ENCODE measurements around the gene PLSCR3. TPM values are rescaled to one million over a fixed set of nuclear protein-coding genes. Genes with fewer than 3 reads are reported as not detected.
A peak's percentile ranks its signal among the peaks of the same experiment; 100 is the strongest.

PLSCR3 gene
- total RNA-seq, 1 experiment from 2014 or later = 43.8 TPM

DNA sequence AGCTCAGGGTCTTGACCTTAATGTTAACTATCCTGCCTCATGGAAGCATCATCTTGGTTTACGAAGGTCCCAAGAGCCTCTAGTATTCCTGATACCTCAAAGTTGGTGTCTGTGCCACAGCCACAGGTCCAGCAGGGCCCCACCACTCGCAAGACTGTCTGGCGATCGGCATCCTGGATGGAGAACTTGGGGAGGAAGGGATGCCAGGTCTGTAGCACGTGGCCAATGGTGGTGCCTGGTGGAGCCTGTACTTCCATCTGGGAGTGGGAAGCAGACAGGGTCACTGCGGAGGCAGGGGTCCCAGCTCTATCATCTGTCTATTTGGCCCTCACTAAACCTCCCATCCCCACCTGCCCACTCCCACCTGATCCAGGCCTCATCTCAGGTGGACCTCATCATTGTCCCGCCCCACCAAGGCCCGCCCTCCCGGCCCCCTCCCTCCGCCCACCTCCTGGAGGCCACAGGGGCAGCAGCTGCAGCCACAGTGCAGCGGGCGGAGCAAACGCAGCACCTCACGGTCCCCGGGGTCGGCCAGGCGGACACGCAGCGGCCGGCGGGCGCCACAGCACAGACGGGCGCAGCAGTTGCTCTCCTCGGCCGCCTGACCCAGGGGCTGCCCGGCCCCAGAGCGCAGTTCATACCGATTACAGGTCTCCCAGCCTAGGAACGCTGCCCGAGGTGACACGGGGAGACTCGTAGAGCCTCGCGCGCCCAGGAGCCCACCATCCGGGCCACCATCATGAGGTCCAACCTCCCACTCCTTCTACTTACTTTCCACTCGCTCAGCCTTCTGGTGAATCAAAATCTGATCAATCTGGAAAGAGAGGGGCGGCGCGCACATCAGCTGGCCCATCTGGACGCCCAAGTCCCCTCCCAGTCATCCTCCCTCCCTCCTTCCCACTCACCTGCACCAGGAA lies 1.4 kb downstream of the PLSCR3 start:
- ChIA-PET CTCF (interaction anchor here (1.8 kb wide), 1 partner anchor 44 kb away, joined by 6 read pairs; no protein-coding TSS in a partner anchor), RAD21 (ENCODE audit: low non-redundant PET in 1 of 2, low total read pairs in 2 of 2, uncharacterized antibody in 2 of 2, unreplicated experiment in 2 of 2) (no interaction called here), POLR2A (no interaction called here)
- H3K36me3 ChIP-seq (ENCODE audit: control insufficient read depth in 1 of 2, insufficient read depth in 2 of 2, low read length in 2 of 2) = peaks cover 10 to 18% of the 10 kb centered on the region in 2 experiments; a peak in 3 of 4 replicates
- no peaks in the 10 kb centered on the region for H3K9me3 ChIP-seq (ENCODE audit: control insufficient read depth in 1 of 2, insufficient read depth in 1 of 2, low read depth in 1 of 2, low read length in 2 of 2)
- peak overlapping the region; percentile 93 for H3K27ac ChIP-seq (ENCODE audit: low read depth, low read length)
- H4K20me1 ChIP-seq (ENCODE audit: insufficient read depth) = no peaks in the 10 kb centered on the region
- no peaks in the 10 kb centered on the region for H3K27me3 ChIP-seq (ENCODE audit: insufficient read depth, low read length)
- intact Hi-C loops (cut with micrococcal nuclease) = loop anchor here (5.0 kb wide), 1 partner anchor 36 kb away; the partner anchor contains the start of gene TMEM95
- no peak overlapping the region for H2AFZ ChIP-seq (ENCODE audit: low read depth, low read length, poor library complexity, severe bottlenecking)
- BruUV-seq (replicated peaks) = no TSS peak
- no peaks in the 10 kb centered on the region for H3K9me2 ChIP-seq (ENCODE audit: insufficient read depth)
- H3K79me2 ChIP-seq (ENCODE audit: insufficient read depth, low read length) = 0 out of 2 replicates have a peak, but pooled peaks cover 7% of the 10 kb centered on the region
- no peak for ATAC-seq
- TF ChIP-seq, protein P1, sequence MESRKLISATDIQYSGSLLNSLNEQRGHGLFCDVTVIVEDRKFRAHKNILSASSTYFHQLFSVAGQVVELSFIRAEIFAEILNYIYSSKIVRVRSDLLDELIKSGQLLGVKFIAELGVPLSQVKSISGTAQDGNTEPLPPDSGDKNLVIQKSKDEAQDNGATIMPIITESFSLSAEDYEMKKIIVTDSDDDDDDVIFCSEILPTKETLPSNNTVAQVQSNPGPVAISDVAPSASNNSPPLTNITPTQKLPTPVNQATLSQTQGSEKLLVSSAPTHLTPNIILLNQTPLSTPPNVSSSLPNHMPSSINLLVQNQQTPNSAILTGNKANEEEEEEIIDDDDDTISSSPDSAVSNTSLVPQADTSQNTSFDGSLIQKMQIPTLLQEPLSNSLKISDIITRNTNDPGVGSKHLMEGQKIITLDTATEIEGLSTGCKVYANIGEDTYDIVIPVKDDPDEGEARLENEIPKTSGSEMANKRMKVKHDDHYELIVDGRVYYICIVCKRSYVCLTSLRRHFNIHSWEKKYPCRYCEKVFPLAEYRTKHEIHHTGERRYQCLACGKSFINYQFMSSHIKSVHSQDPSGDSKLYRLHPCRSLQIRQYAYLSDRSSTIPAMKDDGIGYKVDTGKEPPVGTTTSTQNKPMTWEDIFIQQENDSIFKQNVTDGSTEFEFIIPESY (IDR thresholded peaks at IDR 0.05; ENCODE audit: extremely low read depth, insufficient replicate concordance, low read length) = no peak
- TF ChIP-seq, protein P2, sequence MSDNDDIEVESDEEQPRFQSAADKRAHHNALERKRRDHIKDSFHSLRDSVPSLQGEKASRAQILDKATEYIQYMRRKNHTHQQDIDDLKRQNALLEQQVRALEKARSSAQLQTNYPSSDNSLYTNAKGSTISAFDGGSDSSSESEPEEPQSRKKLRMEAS (IDR thresholded peaks at IDR 0.05) = peak; percentile 7; the same call in 1 of the 2 replicates
- TF ChIP-seq ELF1 (IDR thresholded peaks at IDR 0.05; ENCODE audit: borderline replicate concordance, low read depth) = no peak
- no peak for TF ChIP-seq RAD21 (IDR thresholded peaks at IDR 0.05; ENCODE audit: low read depth)
- no peak for TF ChIP-seq SP1 (IDR thresholded peaks at IDR 0.05; ENCODE audit: low read depth)
- no peak for TF ChIP-seq CBX3 (IDR thresholded peaks at IDR 0.05; ENCODE audit: low read depth)
- DNase-seq (ENCODE audit: low read depth, low spot score) = no peak
- peak overlapping the region; percentile 58 to 84 for H3K4me3 ChIP-seq (replicated peaks in 1 of 2; ENCODE audit: low read depth in 1 of 2, low read length in 2 of 2)
- peak overlapping the region; percentile 75 for H3K9ac ChIP-seq (ENCODE audit: low read length)
- peak overlapping the region; percentile 97 for H3K4me2 ChIP-seq (ENCODE audit: low read length)
- peaks cover 7 to 22% of the 10 kb centered on the region in 2 experiments; a peak in 3 of 4 replicates for H3K4me1 ChIP-seq (ENCODE audit: control insufficient read depth in 1 of 2, insufficient read depth in 2 of 2, low read length in 2 of 2)
